NCI-H226 (cell line): ENCODE measurements around the gene CHRNB4.
"Not testable (repeated sequence)": the region's sequence is repeated elsewhere in the genome, so short reads cannot be mapped to it uniquely, and the experiment has no call there.

Experiments
- DNase-seq: peaks from one replicate; pipeline ENCODE4 v3.0.0-alpha.2; 2015

Gene CHRNB4

GRCh38 chr15:78614021-78614420 lies 27.0 kb downstream of the CHRNB4 start:
- DNase-seq: no peak

GRCh38 chr15:78609551-78609950 lies 31.5 kb downstream of the CHRNB4 start:
- DNase-seq: not testable (repeated sequence)

GRCh38 chr15:78605680-78606079 lies 35.3 kb downstream of the CHRNB4 start:
- no peak for DNase-seq

- DNase-seq: no peak
These were observed 35.8 kb downstream of the CHRNB4 start for GRCh38 chr15:78605201-78605600.

GRCh38 chr15:78604420-78604819 lies 36.6 kb downstream of the CHRNB4 start:
- DNase-seq: no peak

- DNase-seq: no peak
These were observed 37.5 kb downstream of the CHRNB4 start for GRCh38 chr15:78603467-78603866.

GRCh38 chr15:78599189-78599588 lies 41.8 kb downstream of the CHRNB4 start:
- DNase-seq: no peak

GRCh38 chr15:78598348-78598747 lies 42.7 kb downstream of the CHRNB4 start:
- no peak for DNase-seq

- no peak for DNase-seq
These were observed 43.4 kb downstream of the CHRNB4 start for GRCh38 chr15:78597583-78597982.

- DNase-seq: no peak
These were observed 66.1 kb downstream of the CHRNB4 start for GRCh38 chr15:78574944-78575343.
